T47D (cell line): ENCODE data around the gene STIP1.

Source experiments
- DNase-seq, 2 experiments: peaks; one replicate each; pipeline versions ENCODE4 v3.0.0 to v3.0.0-alpha.2; 2011 to 2012; ENCODE audit warnings: low read depth in 1 of 2, low spot score in 1 of 2
- JUND ChIP-seq: IDR thresholded peaks from 2 replicates; pipeline ENCODE4 v1.6.1; 2012; ENCODE audit warnings: low read depth
- in situ Hi-C: cut with HindIII; loops from 2 replicates; pipeline ENCODE4 v1.10.0; 2016; ENCODE audit warnings: low sequenced_read_pairs, low pct_unique_long_range_greater_than_20kb

STIP1 gene

DNA sequence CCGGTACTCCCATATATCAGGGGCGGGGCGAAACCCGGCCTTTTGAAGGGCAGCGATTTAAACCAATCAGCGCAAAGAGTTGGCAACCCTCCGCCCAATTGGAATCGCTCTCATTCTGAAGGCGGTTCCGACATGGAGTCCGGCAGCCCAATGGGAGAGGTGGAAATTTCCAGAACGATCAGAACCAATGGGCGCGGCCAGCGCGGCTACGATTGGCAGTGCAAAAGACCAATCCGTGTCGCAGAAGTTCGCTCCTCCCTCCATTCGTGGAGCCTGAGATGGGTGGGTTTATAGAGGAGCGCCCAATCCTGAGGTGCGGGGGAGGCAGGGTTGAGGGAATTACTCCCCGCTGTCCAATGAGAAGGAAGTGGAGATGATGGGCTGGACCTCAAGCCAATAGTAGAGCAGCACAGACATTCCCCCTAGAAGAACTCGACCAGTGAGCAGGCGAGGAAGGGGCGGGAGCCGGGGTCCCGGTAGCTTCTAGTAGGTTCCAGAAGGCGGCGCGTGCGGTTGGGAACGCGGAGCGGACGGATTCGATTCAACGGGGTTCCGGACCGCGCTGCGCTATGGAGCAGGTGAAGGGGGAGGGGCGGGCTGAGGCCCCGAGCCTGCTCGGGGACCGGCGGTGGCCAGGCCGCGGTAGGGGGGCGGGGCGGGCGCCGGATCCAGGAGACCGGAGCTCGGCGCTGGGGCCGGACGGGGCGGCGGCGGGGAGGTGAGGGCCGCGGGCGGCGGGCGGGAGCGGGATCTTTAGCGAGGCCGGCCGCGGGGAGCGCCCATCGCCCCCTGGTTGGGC lies at the start of gene STIP1:
STIP1 (plus strand) TSS at position 479 of the 799 bp plus-strand sequence; CDS start at position 570, 91 bp downstream.
- in situ Hi-C loops, result no loop called here

DNA sequence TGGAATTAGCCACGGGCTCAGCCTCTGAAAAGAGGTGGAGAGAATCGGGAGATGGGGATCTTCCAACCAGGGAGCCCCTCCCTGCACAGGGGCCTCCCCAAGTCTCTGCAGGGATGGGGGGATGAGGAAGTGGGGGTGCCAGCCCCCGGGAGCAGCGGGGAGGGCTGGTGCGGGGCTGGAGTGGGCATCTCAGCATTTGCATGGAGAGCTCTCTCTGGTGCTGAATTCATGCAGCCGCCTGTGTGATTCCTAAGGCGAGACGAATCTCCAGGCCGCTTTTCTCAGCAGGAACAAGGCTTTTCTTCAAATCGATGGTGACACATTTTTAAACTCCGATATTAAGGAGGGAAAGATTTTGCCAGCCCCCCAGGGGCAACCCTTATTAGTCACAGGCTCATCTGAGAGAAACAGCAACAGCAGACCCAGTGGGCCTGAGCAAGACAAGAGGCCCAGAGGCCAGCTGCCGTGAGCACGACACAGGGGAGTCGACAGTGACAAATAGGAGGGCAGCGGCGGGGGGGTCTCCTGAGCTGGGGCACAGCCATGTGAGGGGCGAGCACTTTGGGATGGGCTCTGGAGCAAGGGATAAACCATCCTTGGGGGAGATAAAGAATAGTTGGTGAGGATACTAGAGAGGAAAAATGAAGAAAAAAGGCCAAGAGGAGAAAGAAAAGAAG lies 49.1 kb upstream of the STIP1 start:
- TF ChIP-seq JUND, result no peak

More for the DNA sequence above, at the start of gene STIP1:
- TF ChIP-seq JUND, result no peak
- DNase-seq, result peak; percentile 99 to 100

DNA sequence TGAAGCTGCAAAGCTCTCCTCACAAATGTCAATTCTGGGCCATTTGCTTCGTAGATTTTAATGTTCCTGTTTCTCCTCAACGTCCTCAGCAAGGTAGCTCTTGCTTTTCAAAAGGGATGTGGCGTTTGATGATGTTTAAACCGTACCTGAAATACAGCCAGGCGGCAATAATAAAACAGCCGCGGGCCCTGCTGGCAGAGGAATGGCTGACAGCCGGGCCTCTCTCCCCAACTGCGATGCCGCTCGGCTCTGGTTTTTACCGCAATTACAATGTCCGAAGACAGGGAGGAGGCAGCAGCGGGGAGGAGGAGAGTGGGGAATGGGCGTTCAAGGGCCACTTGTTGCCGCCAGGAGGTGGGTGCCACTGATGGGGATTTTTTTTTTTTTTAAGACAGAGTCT lies 47.6 kb upstream of the STIP1 start:
- no peak for TF ChIP-seq JUND
- in situ Hi-C loops, result no loop called here
- DNase-seq, result no peak

More for the DNA sequence above, 49.1 kb upstream of the STIP1 start:
- in situ Hi-C loops, result no loop called here
- no peak for DNase-seq

DNA sequence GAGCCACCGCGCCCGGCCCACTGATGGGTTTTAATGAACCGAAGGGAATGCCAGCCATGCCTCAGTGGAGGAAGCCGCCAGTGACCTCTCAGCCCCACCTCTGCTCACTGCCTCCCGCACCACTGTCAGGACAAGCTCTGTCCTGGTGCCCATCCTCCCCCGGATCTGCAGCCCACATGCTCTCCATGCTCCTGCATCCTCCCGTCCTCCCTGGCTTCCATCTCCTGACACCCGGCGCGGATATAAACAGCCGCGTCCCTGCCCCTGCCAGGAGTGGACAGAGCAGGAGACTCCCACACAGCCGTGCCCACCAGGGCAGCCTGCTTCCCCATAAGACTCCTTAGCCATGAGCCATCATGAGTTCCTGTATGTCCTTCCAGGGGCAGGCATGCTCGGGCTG lies 46.9 kb upstream of the STIP1 start:
- DNase-seq, result no peak
- in situ Hi-C loops, result no loop called here
- TF ChIP-seq JUND, result no peak

DNA sequence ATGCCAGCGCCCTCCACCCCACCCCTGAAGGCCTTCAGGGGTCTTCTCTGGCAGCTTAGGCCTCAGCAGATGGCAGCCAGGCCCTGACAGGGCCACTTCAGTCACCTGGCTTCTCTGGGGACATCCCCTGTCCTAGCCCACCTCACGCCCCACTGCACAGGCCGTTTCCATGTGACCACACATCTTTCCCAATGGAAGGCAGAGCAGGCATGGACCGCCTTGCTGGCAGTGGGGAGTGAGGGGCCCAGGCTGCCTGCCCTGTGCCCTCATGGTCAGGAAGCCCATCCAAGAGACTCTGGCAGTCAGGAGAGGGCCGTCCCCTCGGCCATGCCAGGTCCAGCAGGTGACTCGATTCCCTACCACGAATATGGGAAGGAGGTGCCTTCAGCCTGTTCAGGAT lies 45.9 kb upstream of the STIP1 start:
- no peak for DNase-seq
- TF ChIP-seq JUND, result no peak
- in situ Hi-C loops, result no loop called here

DNA sequence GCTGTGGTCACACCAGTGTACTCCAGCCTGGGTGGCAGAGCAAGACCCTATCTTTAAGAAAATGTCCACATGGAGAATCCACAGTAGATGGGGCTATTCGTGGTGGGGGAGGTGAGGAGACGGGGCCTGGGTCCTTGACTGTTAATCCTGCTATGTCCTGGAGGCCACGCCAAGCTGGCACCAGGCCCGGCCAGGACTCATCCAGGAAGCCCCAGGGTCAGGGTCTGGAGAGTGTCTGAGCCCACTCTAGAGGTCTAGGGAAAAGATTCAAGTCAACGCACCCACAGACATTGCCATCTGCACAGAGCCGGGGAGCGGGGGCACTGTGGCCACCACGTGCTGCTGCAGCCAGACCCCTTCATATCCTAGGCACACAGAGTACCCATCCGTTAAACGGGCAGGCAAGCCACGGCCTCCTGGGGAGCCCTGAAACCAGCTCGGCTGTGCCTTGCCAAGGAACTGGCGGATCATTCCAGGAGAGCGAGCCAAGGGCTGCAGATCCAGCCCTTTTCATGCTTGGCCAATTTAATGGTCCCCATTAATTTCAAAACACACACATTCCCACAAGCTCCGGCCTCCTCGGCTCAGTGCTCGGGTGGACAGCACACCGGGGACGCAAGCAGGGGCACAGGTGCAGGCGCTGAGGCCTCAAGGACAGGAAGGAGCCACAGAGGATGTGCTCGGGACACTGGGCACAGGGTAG lies 44.7 kb upstream of the STIP1 start:
- no peak for DNase-seq
- in situ Hi-C loops, result no loop called here
- TF ChIP-seq JUND, result no peak

DNA sequence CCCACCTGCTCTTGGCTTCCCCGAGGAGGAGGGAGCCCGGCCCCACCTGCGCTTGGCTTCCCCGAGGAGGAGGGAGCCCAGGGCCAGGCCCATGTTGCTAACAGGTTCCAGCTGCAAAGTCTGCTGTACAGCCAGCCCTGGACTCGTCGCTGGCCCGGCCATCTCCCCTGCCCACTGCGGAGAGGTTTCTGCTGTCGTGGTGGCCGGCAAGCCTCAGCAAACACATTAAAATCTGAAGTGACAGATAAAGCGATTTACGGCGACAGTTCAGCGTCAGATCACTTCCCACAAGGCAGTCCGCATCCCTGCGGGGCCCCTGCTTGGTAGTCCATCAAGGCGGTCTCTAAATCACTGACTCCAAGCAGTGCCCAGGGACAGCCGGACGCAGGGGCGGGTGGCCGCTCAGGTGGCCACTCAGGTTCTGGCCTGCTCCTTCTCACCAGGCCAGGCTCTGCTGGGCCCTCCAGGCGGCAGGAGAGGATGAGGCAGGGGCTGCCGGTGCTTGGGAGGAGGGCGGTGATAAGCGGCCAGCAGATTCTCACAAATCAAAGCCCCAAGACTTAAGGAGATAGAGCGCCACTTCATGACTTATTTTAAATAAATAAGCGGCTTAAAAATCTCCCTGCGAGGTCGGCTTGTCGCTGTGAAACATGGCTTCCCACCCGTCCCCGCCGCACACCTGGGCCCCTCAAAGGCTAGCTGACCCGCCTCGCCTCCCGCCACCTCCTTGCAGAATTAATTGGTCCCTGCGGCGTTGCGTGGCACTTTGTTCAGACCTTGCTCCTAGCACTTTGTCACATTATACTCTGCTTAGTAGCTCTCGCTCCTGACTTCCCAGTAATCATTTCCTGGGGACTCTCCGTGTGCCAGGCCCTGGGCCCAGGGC lies 41.1 kb upstream of the STIP1 start:
- no peak for DNase-seq
- TF ChIP-seq JUND, result no peak
- in situ Hi-C loops, result no loop called here

DNA sequence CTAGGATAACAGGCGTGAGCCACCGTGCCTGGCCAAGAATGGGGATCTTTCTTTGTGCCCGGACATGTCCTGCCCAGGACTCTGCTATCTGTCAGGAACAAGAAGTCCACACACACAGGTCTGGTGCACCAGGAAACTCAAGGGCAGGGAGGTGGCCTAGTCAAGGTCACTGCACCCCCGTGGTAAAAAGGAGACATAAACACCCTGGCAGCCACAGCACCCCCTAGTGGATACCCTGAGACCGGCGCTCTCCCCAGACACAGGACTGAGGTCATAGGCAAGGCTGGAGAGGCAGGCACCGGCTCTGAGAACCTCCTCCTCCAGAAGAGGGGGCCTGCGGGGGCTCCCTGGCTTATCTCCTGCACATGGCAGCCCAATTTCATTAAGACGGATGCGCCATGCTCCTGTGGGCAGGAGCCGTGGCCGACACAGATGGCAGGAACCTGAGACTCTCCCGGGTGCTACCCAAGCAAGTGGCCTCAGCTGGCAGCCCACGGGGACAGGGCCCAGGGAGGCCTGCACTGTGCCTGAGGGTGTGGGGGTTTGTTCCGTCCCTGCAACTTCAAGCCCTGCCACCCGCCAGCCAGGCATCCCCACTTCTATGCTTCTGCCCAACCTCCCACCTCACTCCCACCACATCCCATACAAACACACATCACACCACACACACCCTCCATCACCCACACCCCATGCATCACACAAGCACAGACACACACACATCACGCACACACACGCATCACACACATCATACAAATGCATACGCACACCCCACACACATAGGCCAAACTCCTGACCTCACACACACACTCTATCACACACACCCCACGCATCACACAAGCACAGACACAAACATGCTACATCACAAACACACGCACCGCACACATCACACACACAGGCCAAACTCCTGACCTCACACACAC lies 39.7 kb upstream of the STIP1 start:
- in situ Hi-C loops, result no loop called here
- TF ChIP-seq JUND, result no peak
- peak; percentile 69 to 70 for DNase-seq

DNA sequence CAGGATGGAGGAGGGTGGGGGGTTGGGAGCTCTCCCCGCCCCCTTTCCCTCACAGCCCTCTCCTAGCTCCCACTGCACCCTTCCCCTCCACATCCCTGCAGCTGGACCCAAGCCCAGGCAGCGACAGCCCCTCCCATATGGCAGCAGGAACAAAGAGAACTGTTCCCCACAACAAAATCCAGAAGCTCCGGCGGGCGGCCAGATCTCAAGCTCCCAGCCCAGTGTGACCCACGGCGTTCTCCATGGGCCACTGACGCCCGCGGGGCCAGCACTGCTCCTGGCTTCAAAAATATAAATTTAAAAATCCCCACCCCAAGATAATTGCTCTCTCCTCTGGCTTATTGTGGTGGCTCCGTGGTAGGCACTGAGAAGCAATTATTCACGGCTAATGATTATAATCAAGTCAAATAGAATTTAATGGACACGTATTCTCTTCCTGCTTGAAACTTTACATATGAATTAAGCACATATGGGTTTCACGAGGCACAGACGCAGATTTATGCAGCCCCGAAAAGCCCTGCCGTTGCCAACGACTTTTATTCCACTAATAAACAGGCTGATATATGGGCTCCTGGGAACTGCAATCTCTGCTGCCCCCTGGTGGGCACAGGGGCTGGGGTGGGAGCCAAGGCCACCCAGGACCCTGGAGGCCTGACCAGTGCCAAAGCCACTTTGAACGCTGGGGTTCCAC lies 37.6 kb upstream of the STIP1 start:
- DNase-seq, result peak; percentile 71 to 73
- in situ Hi-C loops, result no loop called here
- TF ChIP-seq JUND, result no peak

DNA sequence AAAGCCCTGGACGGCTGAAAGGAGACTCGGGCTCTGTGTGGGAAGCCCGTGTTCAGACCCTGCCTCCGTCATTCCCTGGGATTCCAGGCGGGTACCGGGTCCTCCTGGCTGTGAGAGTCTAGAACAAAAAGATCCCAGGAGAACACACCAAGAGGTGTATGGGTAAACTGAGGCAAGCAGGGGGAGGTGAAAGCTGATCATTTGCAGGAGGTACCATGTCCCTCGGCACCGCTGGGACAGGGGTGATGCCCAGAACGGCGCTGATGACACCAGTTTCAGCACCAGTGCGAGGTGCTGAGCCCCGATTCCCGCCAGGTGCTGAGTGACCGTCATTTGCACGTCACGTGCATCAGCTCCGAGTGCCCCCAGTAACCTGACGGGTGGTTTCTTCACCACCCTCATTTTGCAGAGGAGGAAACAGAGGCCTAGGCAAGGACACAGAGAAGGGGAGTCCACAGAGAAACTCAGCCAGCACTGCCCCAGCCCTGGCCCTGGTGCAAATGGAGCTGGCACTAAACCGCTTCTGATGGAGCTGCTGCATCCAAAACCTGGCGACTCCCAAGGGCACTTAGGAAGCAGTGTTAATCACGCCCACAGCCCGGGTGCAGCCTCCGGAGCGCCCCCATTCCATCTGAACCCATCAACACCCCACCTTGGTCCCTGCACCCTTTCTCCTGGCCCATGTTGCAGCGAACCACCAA lies 36.9 kb upstream of the STIP1 start:
- in situ Hi-C loops, result no loop called here
- TF ChIP-seq JUND, result no peak

DNA sequence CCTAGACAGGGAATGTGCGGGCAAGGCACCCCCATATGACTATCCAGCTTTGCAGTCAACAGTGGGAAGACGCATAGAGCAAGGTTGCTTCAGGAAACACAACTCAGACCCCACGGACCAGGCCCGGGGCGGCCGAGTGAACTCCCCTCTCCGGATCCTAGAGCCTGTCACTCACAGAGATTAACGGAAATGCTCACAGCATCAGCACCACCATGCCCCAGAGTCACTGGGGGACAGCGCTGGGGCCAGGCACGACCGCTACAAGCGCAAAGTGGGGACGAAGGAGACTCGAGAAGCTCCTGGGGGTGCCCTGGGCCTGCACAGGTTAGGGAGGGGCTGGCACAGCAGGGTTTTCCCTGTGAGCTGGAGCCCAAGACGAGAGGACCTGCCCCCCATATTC lies 35.9 kb upstream of the STIP1 start:
- in situ Hi-C loops, result no loop called here
- no peak for TF ChIP-seq JUND
- DNase-seq, result no peak

More for the DNA sequence above, 36.9 kb upstream of the STIP1 start:
- DNase-seq, result no peak
